GM18517 (cell line): ENCODE data around the gene DTNB.

Experiments used
- ATAC-seq: cut with Tn5 transposase; IDR thresholded peaks from one replicate; pipeline ENCODE4 v1.9.1; 2021; ENCODE audit warnings: mild to moderate bottlenecking, moderate library complexity; ENCODE audit not compliant: unreplicated experiment

The DTNB gene

DNA sequence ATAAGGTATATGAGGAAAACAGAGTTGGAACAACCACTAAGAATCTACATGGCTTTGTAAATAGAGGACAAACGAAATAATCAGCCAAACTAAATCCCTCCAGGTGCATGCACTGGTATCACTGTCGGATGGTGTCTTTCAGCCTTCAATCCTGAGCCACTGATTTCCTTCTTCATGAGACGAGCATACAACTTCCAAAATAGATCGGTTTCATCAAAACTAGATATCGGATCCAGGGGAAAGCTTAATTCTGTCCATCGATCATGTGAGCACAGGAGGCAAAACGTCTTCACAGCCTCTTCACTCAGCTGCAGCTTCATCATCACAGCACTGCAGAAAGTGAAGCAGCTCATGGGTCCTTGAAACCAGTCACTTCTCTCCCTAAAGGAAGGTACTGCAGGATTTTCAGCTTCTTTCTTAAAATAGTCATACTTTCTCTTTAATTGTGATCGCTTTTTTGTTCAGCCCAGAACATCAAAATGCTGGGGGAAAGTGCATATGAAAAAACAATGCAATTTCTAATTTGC is 80.5 kb downstream of the DTNB start:
- ATAC-seq: no peak

DNA sequence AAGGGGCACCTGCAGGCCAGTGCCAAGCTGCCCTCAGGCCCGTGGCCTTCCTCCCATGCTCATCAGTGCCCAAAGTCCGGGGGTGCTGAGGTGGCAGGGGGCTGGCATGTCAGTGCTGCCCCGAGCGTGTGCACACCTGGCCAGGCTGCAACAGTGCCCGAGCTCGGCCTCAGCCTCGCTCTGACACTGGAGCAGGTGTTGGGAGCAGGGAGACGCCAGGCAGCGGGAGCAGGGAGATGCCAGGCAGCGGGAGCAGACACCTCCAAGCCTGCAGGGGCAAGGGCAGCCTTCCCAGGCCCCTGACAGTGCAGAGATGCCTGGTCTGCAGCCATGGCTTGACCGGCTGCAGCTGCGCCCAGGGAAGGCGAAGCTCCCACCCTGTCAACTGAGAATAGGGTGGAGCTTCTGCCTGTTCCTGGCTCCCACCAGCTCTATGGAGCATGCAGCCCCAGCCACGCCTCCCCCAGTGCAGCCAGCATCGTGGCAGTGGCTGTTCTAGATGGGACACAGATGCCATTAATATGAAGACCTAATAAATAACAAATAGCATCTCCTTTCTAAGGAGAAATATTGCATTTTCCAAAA is 82.4 kb downstream of the DTNB start:
- no peak for ATAC-seq

GRCh38 chr2:25589676-25590205 is 83.6 kb downstream of the DTNB start:
- no peak for ATAC-seq

- no peak for ATAC-seq
Observed at GRCh38 chr2:25588576-25588975, 84.8 kb downstream of the DTNB start.

- no peak for ATAC-seq
Observed at GRCh38 chr2:25587361-25587760, 86.0 kb downstream of the DTNB start.

GRCh38 chr2:25586726-25587144 is 86.6 kb downstream of the DTNB start:
- peak; percentile 79 for ATAC-seq

GRCh38 chr2:25585189-25585588 is 88.2 kb downstream of the DTNB start:
- no peak for ATAC-seq

DNA sequence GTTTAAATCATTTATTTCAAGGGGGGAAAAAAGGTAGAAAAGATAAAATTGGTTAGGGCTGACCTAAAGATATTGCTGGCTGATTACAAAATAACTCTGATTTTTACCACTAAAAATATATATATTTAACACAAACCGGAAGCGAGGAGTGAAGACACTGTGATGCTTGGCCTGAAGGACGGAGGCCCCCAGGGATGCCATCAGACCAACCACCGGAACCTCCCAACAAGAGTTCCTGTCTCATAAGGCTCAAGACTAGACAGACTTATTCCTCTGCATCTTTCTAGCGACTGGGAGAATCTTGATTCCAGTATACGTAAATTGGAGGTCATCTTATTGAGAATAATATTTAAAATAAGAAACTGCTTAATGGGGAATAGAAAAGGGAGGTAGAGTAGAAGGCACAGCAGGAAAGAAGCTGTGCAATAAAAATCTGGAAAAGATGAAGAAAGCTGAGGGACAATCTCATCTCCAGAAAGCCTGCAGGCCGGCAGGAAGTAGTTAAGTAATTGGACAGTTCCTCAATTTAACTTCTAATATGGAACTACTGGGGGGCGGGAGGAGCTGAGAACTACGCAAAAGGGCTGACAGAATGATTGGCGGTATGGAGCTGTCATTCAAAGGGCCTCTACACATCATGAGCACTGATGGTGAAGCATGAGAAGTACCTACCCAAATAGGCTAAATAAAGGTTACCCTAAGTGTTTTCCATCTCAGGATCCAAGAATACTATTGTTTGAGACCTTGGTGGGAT is 91.1 kb downstream of the DTNB start:
- ATAC-seq: no peak

GRCh38 chr2:25576596-25576995 is 96.8 kb downstream of the DTNB start:
- ATAC-seq: no peak

- no peak for ATAC-seq
Observed at GRCh38 chr2:25572638-25573037, 100.7 kb downstream of the DTNB start.

DNA sequence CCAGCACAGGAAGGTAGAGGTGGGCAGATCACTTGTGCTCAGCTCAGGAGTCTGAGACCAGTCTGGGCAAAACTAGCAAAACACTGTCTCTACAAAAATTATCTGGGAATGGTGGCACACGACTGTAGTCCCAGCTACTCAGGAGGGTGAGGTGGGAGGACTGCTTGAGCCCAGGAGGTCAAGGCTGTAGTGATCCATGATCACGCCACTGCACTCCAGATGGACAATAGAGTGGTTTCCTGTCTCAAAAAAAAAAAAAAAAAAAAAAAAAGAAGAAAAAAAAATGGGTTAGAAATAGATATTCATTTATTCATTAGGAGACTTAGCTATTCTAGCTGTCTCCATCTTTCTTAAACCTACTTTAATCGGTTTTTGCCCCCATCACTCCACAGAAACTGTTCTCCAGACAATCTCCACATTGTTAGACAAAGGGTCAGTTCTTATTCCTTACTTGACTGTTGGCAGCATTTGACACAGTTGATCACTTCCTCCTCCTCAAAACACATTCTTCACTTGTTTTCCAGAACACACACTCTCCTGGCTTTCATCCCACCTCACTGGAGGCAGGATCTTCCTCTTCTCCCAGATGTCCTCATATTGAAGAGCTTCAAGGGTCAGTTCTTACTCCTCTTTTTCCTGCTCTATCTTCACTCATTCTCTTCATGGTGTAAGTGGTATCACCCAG is 103.1 kb downstream of the DTNB start:
- no peak for ATAC-seq

DNA sequence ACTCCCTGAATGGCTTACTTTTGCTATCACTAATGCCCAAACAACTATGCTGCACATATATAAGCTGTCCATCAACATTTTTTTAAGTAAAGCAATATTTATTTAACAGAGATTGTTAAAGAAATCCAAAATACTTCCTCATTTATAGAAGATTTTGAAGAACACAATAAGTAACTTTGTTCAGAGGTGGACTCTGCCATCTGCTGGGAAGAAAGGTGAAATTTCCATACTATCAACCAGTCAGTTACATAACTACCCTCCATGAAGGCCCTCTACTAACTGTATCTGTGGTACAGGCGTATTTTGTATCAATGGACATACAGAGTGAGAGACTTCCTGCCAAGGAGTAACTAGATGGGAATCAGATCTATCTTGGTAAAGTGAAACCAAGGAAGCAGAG is 106.0 kb downstream of the DTNB start:
- no peak for ATAC-seq

DNA sequence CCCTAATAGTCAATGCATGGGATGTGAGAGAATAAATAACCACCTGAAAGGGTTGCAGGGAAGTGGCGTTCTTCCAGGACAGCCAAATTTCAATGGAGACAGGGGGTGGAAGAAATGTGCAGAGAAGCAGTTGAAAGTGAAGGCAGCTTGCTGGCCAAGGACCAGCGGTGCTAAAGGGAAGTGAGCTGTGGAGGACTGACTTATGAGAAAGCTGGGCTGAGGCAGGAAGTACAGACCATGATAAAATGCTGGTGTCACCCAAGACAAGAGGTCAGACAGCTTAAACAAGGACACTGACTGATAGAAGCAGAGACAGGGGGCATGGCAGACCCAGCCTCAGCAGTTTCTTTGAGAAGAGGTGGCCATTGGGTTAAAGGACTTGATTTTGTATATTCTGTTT is 106.7 kb downstream of the DTNB start:
- peak; percentile 53 for ATAC-seq

DNA sequence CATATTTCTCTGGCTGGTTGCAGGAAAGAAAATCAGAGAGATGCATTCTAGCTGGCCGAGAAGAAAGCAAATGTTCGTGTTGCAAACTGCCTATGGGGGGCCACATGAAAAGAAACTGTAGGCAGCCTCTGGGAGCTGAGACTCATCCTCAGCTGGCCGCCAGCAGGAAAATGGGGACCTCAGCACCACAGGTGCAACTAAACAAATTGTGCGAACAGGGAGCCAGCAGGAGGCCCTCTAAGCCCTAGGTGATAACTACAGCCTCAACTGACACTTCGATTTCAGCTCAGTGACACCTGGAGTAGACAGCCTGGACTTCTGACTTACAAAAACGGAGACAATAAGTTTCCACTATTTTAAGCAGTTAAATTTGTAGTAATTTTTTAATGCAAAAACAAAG is 107.3 kb downstream of the DTNB start:
- ATAC-seq: no peak

DNA sequence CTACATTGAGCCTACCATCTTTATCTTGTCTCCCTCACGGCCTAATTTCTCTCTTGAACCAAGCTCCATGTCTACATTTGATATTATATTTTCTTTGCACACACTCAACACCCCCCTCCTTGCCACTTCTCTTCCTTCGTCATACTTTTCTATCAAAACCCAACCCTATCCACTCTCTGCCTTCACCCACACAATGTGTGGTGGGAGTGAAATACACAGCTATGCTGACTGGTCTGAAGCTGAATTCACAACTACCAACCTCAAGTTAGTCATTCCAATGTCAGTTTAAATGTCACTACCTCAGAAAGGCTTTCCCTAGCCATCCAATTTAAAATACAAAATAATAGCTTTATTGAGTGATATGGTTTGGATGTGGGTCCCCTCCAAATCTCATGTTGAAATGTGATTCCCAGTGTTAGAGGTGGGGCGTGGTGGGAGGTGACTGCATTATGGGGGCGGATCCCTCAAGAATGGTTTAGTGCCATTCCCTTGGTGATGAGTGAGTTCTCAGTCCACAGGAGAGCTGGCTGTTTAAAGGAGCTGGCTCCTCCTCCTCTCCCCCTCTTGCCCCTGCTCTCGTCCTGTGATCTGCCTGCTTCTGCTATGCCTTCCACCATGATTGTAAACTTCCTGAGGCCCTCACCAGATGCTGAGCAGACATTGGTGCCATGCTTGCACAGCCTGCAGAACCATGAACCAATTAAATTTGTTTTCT is 112.1 kb downstream of the DTNB start:
- ATAC-seq: no peak

GRCh38 chr2:25559148-25559547 is 114.2 kb downstream of the DTNB start:
- ATAC-seq: no peak

GRCh38 chr2:25558262-25558661 is 115.1 kb downstream of the DTNB start:
- peak; percentile 72 for ATAC-seq

DNA sequence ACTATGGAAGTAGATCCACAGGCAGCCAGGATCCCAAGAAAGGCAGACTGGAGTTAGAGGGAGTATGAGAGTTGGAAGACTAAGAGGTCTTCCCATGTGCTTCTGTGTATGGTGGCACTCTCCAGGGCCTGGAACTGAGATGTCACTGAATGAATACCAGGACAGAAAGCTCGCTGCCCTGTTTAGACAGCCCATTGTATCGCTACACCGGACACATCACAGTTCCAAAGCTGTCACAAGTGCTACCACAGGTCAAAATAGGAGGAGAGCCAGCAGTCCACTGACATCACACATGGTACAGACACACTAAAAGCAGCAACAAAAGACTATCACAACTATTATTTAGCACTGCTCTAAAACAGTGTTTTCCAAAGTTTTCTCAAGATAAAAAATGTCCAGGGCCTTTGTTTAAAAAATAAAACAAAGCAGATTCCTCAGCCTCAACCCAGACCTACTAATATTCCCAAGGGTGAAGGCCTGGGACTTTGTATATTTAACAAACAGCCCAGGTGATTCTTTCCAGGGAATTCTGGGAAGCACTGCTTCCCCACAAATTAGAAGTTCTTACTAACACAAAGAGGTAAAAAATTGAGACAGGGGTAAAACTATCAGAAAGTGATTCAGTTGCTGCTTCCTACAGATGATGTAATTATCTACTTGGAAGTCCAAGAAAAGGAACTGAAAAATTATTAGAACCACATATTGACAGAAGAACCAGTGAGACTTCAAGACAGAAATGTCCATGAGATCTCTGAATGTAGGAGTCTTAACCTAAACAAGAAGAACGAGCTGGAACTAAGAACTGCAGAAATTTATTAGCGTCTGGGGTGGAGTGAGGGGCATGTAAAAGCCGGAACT is 116.0 kb downstream of the DTNB start:
- ATAC-seq: peak; percentile 36

DNA sequence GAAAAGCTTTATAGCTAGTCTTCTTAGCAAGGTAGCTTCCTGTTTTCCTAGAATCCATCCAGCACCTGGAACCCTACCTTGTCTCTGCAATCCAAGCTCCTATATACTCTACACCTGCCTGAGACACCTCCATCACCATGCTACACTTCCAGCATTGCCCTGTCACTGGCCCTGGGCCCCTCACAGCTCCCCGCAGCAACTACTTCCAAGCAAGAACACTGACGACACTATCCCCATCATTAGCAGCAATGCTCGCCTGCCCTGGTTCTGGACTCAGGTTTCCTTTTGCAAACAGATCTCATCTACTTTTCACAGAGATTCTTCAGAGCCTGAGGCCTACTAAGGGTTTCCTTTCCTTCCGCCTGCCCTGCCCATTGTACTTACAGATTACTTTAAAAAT is 121.1 kb downstream of the DTNB start:
- no peak for ATAC-seq

GRCh38 chr2:25551316-25551715 is 122.1 kb downstream of the DTNB start:
- no peak for ATAC-seq
